ENCODE measurements around the gene GLRA1.

Gene GLRA1

GRCh38 chr5:151952238-151952637, 27.6 kb upstream of the GLRA1 start:
- Histone ChIP-seq H3K9ac (ENCODE audit: low read depth in 1 of 2, low read length in 2 of 2) (no peak overlapping the region), H3K4me3 (ENCODE audit: low read depth in 1 of 2, low read length in 2 of 2) (no peak overlapping the region), H3K27ac (ENCODE audit: low read depth, low read length) (no peak overlapping the region), H3K27me3 (ENCODE audit: control insufficient read depth in 1 of 2, insufficient read depth in 2 of 2, low read length in 2 of 2) (no peaks in the 10 kb centered on the region), H3K4me1 (ENCODE audit: control insufficient read depth in 1 of 2, insufficient read depth in 2 of 2, low read length in 2 of 2) (no peaks in the 10 kb centered on the region), H3K9me3 (ENCODE audit: control insufficient read depth in 1 of 2, low read length in 2 of 2) (no peaks in the 10 kb centered on the region), H3K36me3 (ENCODE audit: control insufficient read depth in 1 of 2, insufficient read depth in 2 of 2, low read length in 2 of 2) (no peaks in the 10 kb centered on the region)

- no peak overlapping the region for H3K27ac ChIP-seq (ENCODE audit: low read depth, low read length)
- no peaks in the 10 kb centered on the region for H3K9me3 ChIP-seq (ENCODE audit: control insufficient read depth in 1 of 2, low read length in 2 of 2)
- H3K4me3 ChIP-seq (ENCODE audit: low read depth in 1 of 2, low read length in 2 of 2) = no peak overlapping the region
- H3K4me1 ChIP-seq (ENCODE audit: control insufficient read depth in 1 of 2, insufficient read depth in 2 of 2, low read length in 2 of 2) = no peaks in the 10 kb centered on the region
- H3K9ac ChIP-seq (ENCODE audit: low read depth in 1 of 2, low read length in 2 of 2) = no peak overlapping the region
- no peaks in the 10 kb centered on the region for H3K27me3 ChIP-seq (ENCODE audit: control insufficient read depth in 1 of 2, insufficient read depth in 2 of 2, low read length in 2 of 2)
- no peaks in the 10 kb centered on the region for H3K36me3 ChIP-seq (ENCODE audit: control insufficient read depth in 1 of 2, insufficient read depth in 2 of 2, low read length in 2 of 2)
These were observed 26.1 kb upstream of the GLRA1 start for GRCh38 chr5:151950706-151951105.

GRCh38 chr5:151949701-151950308, 25.2 kb upstream of the GLRA1 start:
- Histone ChIP-seq H3K36me3 (ENCODE audit: control insufficient read depth in 1 of 2, insufficient read depth in 2 of 2, low read length in 2 of 2) (no peaks in the 10 kb centered on the region), H3K27me3 (ENCODE audit: control insufficient read depth in 1 of 2, insufficient read depth in 2 of 2, low read length in 2 of 2) (no peaks in the 10 kb centered on the region), H3K9me3 (ENCODE audit: control insufficient read depth in 1 of 2, low read length in 2 of 2) (no peaks in the 10 kb centered on the region)

GRCh38 chr5:151949113-151949512, 24.5 kb upstream of the GLRA1 start:
- Histone ChIP-seq H3K27ac (ENCODE audit: low read depth, low read length) (no peak overlapping the region), H3K4me1 (ENCODE audit: control insufficient read depth in 1 of 2, insufficient read depth in 2 of 2, low read length in 2 of 2) (no peaks in the 10 kb centered on the region), H3K36me3 (ENCODE audit: control insufficient read depth in 1 of 2, insufficient read depth in 2 of 2, low read length in 2 of 2) (no peaks in the 10 kb centered on the region), H3K4me3 (ENCODE audit: low read depth in 1 of 2, low read length in 2 of 2) (no peak overlapping the region), H3K27me3 (ENCODE audit: control insufficient read depth in 1 of 2, insufficient read depth in 2 of 2, low read length in 2 of 2) (no peaks in the 10 kb centered on the region), H3K9me3 (ENCODE audit: control insufficient read depth in 1 of 2, low read length in 2 of 2) (no peaks in the 10 kb centered on the region), H3K9ac (ENCODE audit: low read depth in 1 of 2, low read length in 2 of 2) (no peak overlapping the region)

More at GRCh38 chr5:151949701-151950308, 25.2 kb upstream of the GLRA1 start:
- H3K27ac ChIP-seq (ENCODE audit: low read depth, low read length) = no peak overlapping the region
- no peak overlapping the region for H3K4me3 ChIP-seq (ENCODE audit: low read depth in 1 of 2, low read length in 2 of 2)
- H3K4me1 ChIP-seq (ENCODE audit: control insufficient read depth in 1 of 2, insufficient read depth in 2 of 2, low read length in 2 of 2) = no peaks in the 10 kb centered on the region
- H3K9ac ChIP-seq (ENCODE audit: low read depth in 1 of 2, low read length in 2 of 2) = no peak overlapping the region

GRCh38 chr5:151947931-151948608, 23.4 kb upstream of the GLRA1 start:
- H3K4me3 ChIP-seq (ENCODE audit: low read depth in 1 of 2, low read length in 2 of 2) = no peak overlapping the region
- no peaks in the 10 kb centered on the region for H3K27me3 ChIP-seq (ENCODE audit: control insufficient read depth in 1 of 2, insufficient read depth in 2 of 2, low read length in 2 of 2)
- H3K9ac ChIP-seq (ENCODE audit: low read depth in 1 of 2, low read length in 2 of 2) = no peak overlapping the region
- no peak overlapping the region for H3K27ac ChIP-seq (ENCODE audit: low read depth, low read length)
- no peaks in the 10 kb centered on the region for H3K4me1 ChIP-seq (ENCODE audit: control insufficient read depth in 1 of 2, insufficient read depth in 2 of 2, low read length in 2 of 2)
- no peaks in the 10 kb centered on the region for H3K36me3 ChIP-seq (ENCODE audit: control insufficient read depth in 1 of 2, insufficient read depth in 2 of 2, low read length in 2 of 2)
- H3K9me3 ChIP-seq (ENCODE audit: control insufficient read depth in 1 of 2, low read length in 2 of 2) = no peaks in the 10 kb centered on the region

- Histone ChIP-seq H3K4me1 (ENCODE audit: control insufficient read depth in 1 of 2, insufficient read depth in 2 of 2, low read length in 2 of 2) (no peaks in the 10 kb centered on the region), H3K27me3 (ENCODE audit: control insufficient read depth in 1 of 2, insufficient read depth in 2 of 2, low read length in 2 of 2) (no peaks in the 10 kb centered on the region), H3K9ac (ENCODE audit: low read depth in 1 of 2, low read length in 2 of 2) (no peak overlapping the region), H3K27ac (ENCODE audit: low read depth, low read length) (no peak overlapping the region), H3K4me3 (ENCODE audit: low read depth in 1 of 2, low read length in 2 of 2) (no peak overlapping the region), H3K9me3 (ENCODE audit: control insufficient read depth in 1 of 2, low read length in 2 of 2) (no peaks in the 10 kb centered on the region), H3K36me3 (ENCODE audit: control insufficient read depth in 1 of 2, insufficient read depth in 2 of 2, low read length in 2 of 2) (no peaks in the 10 kb centered on the region)
These were observed 13.2 kb upstream of the GLRA1 start for GRCh38 chr5:151937851-151938250.

GRCh38 chr5:151935135-151935695, 10.6 kb upstream of the GLRA1 start:
- H3K9me3 ChIP-seq (ENCODE audit: control insufficient read depth in 1 of 2, low read length in 2 of 2) = peaks cover 0 to 14% of the 10 kb centered on the region in 2 donors
- H3K36me3 ChIP-seq (ENCODE audit: control insufficient read depth in 1 of 2, insufficient read depth in 2 of 2, low read length in 2 of 2) = no peaks in the 10 kb centered on the region
- H3K27me3 ChIP-seq (ENCODE audit: control insufficient read depth in 1 of 2, insufficient read depth in 2 of 2, low read length in 2 of 2) = no peaks in the 10 kb centered on the region
- no peak overlapping the region for H3K9ac ChIP-seq (ENCODE audit: low read depth in 1 of 2, low read length in 2 of 2)
- no peak overlapping the region for H3K4me3 ChIP-seq (ENCODE audit: low read depth in 1 of 2, low read length in 2 of 2)
- H3K4me1 ChIP-seq (ENCODE audit: control insufficient read depth in 1 of 2, insufficient read depth in 2 of 2, low read length in 2 of 2) = no peaks in the 10 kb centered on the region
- H3K27ac ChIP-seq (ENCODE audit: low read depth, low read length) = no peak overlapping the region

- Histone ChIP-seq H3K27ac (ENCODE audit: low read depth, low read length) (no peak overlapping the region), H3K9ac (ENCODE audit: low read depth in 1 of 2, low read length in 2 of 2) (no peak overlapping the region), H3K4me3 (ENCODE audit: low read depth in 1 of 2, low read length in 2 of 2) (no peak overlapping the region), H3K4me1 (ENCODE audit: control insufficient read depth in 1 of 2, insufficient read depth in 2 of 2, low read length in 2 of 2) (no peaks in the 10 kb centered on the region), H3K9me3 (ENCODE audit: control insufficient read depth in 1 of 2, low read length in 2 of 2) (peaks cover 0 to 14% of the 10 kb centered on the region in 2 donors), H3K36me3 (ENCODE audit: control insufficient read depth in 1 of 2, insufficient read depth in 2 of 2, low read length in 2 of 2) (no peaks in the 10 kb centered on the region), H3K27me3 (ENCODE audit: control insufficient read depth in 1 of 2, insufficient read depth in 2 of 2, low read length in 2 of 2) (no peaks in the 10 kb centered on the region)
These were observed 6.6 kb upstream of the GLRA1 start for GRCh38 chr5:151931260-151931659.

- peaks cover 0 to 2% of the 10 kb centered on the region in 2 donors for H3K9me3 ChIP-seq (ENCODE audit: control insufficient read depth in 1 of 2, low read length in 2 of 2)
- H3K9ac ChIP-seq (ENCODE audit: low read depth in 1 of 2, low read length in 2 of 2) = no peak overlapping the region
These were observed 1.5 kb upstream of the GLRA1 start for GRCh38 chr5:151926188-151926587.

GRCh38 chr5:151925340-151925739, 689 bp upstream of the GLRA1 start:
- no peaks in the 10 kb centered on the region for H3K4me1 ChIP-seq (ENCODE audit: control insufficient read depth in 1 of 2, insufficient read depth in 2 of 2, low read length in 2 of 2)
- no peaks in the 10 kb centered on the region for H3K36me3 ChIP-seq (ENCODE audit: control insufficient read depth in 1 of 2, insufficient read depth in 2 of 2, low read length in 2 of 2)
- H3K27ac ChIP-seq (ENCODE audit: low read depth, low read length) = no peak overlapping the region
- H3K9ac ChIP-seq (ENCODE audit: low read depth in 1 of 2, low read length in 2 of 2) = no peak overlapping the region
- H3K4me3 ChIP-seq (ENCODE audit: low read depth in 1 of 2, low read length in 2 of 2) = no peak overlapping the region
- no peaks in the 10 kb centered on the region for H3K27me3 ChIP-seq (ENCODE audit: control insufficient read depth in 1 of 2, insufficient read depth in 2 of 2, low read length in 2 of 2)
- no peaks in the 10 kb centered on the region for H3K9me3 ChIP-seq (ENCODE audit: control insufficient read depth in 1 of 2, low read length in 2 of 2)

More at GRCh38 chr5:151926188-151926587, 1.5 kb upstream of the GLRA1 start:
- H3K4me3 ChIP-seq (ENCODE audit: low read depth in 1 of 2, low read length in 2 of 2) = no peak overlapping the region
- no peaks in the 10 kb centered on the region for H3K27me3 ChIP-seq (ENCODE audit: control insufficient read depth in 1 of 2, insufficient read depth in 2 of 2, low read length in 2 of 2)
- no peak overlapping the region for H3K27ac ChIP-seq (ENCODE audit: low read depth, low read length)
- no peaks in the 10 kb centered on the region for H3K4me1 ChIP-seq (ENCODE audit: control insufficient read depth in 1 of 2, insufficient read depth in 2 of 2, low read length in 2 of 2)
- no peaks in the 10 kb centered on the region for H3K36me3 ChIP-seq (ENCODE audit: control insufficient read depth in 1 of 2, insufficient read depth in 2 of 2, low read length in 2 of 2)

Data from duodenal mucosa (tissue), 2 donors.